ENCODE data around the gene HSD17B13. TPM values are rescaled to one million over a fixed set of nuclear protein-coding genes. Genes with fewer than 3 reads are reported as not detected.

HSD17B13 gene
- total and polyA plus RNA-seq, 2 of the 13 experiments (the other 11 are each of a cell fraction or from before 2014, with no cell fraction given): 0.04 to 0.15 TPM

- TF ChIP-seq ZMYM4 (CRISPR knock-in tag; IDR thresholded peaks at IDR 0.05) (peak; percentile 96), ZBTB7A (CRISPR knock-in tag; IDR thresholded peaks at IDR 0.05) (peak; percentile 73; the same call in 1 of the 2 replicates), TFAP4 (IDR thresholded peaks at IDR 0.05; ENCODE audit: borderline replicate concordance, low read depth) (peak; percentile 83), PCBP2 (optimal IDR thresholded peaks at IDR 0.05; ENCODE audit: low read depth, low read length, poor library complexity, severe bottlenecking) (no peak), RXRB (CRISPR knock-in tag; IDR thresholded peaks at IDR 0.05; ENCODE audit: borderline replicate concordance) (peak; percentile 96), ZNF788 (CRISPR knock-in tag; IDR thresholded peaks at IDR 0.05; ENCODE audit: borderline replicate concordance) (peak; percentile 36; the same call in 1 of the 2 replicates), ZNF414 (CRISPR knock-in tag; IDR thresholded peaks at IDR 0.05) (peak; percentile 75; the same call in 1 of the 2 replicates), ZNF512B (CRISPR knock-in tag; IDR thresholded peaks at IDR 0.05; ENCODE audit: borderline replicate concordance) (peak; percentile 60; the same call in 1 of the 2 replicates), ZNF251 (CRISPR knock-in tag; IDR thresholded peaks at IDR 0.05) (no peak), ZNF274 (CRISPR knock-in tag; IDR thresholded peaks at IDR 0.05) (no peak), MLX (CRISPR knock-in tag; IDR thresholded peaks at IDR 0.05) (peak; percentile 100), NBN (conservative IDR thresholded peaks at IDR 0.05) (no peak), POGK (CRISPR knock-in tag; conservative IDR thresholded peaks at IDR 0.05) (peak; percentile 64; the same call in 1 of the 2 replicates), FOXP1 (IDR thresholded peaks at IDR 0.05) (no peak), FOXP1 (CRISPR knock-in tag; IDR thresholded peaks at IDR 0.05) (peak; percentile 86), TBL1XR1 (IDR thresholded peaks at IDR 0.05; ENCODE audit: borderline replicate concordance, low read length, partially characterized antibody) (peak; percentile 39), FOXA1 (IDR thresholded peaks at IDR 0.05) (0 out of 2 replicates have a peak, but pooled peaks have one; percentile 22), FOXA1 (CRISPR knock-in tag; IDR thresholded peaks at IDR 0.05) (peak; percentile 84), ZNF564 (CRISPR knock-in tag; IDR thresholded peaks at IDR 0.05) (0 out of 2 replicates have a peak, but pooled peaks have one; percentile 33), ZNF296 (CRISPR knock-in tag; conservative IDR thresholded peaks at IDR 0.05) (no peak), RORA (CRISPR knock-in tag; IDR thresholded peaks at IDR 0.05) (peak; percentile 79; the same call in 1 of the 2 replicates), KLF12 (CRISPR knock-in tag; IDR thresholded peaks at IDR 0.05; ENCODE audit: borderline replicate concordance) (no peak), MATR3 (CRISPR knock-in tag; IDR thresholded peaks at IDR 0.05) (no peak), ZNF224 (CRISPR knock-in tag; IDR thresholded peaks at IDR 0.05) (0 out of 2 replicates have a peak, but pooled peaks have one; percentile 52), ZNF501 (CRISPR knock-in tag; IDR thresholded peaks at IDR 0.05) (peak; percentile 69), SNAPC2 (CRISPR knock-in tag; IDR thresholded peaks at IDR 0.05) (0 out of 2 replicates have a peak, but pooled peaks have one; percentile 38)
Measured at GRCh38 chr4:87278335-87278794, 44.3 kb downstream of the HSD17B13 start (continued).
